ENCODE measurements around the gene EIF4EBP3. TPM values are rescaled to one million over a fixed set of nuclear protein-coding genes. Genes with fewer than 3 reads are reported as not detected.

EIF4EBP3 gene
- total and polyA plus RNA-seq, 9 of the 15 experiments (the other 6 are each of a cell fraction or from before 2014, with no cell fraction given): 1.3 to 7.5 (median 3.8) TPM

GRCh38 chr5:140567136-140567818, 19.8 kb downstream of the EIF4EBP3 start:
- CTCF ChIA-PET (ENCODE audit: low intra/inter-chr PET ratio): no interaction called here
- no peaks in the 10 kb centered on the region for H4K20me1 ChIP-seq (replicated peaks; ENCODE audit: control insufficient read depth, insufficient read depth, low read length)
- POLR2A ChIA-PET: interaction anchor here (0.5 to 1.0 kb wide), 3 partner anchors 35 to 106 kb away, joined by 3 read pairs; partner anchors contain the start of genes IK and NDUFA2
- DNase-seq (ENCODE audit: extremely low read depth in 1 of 4, low spot score in 3 of 4) (peak in 1 of 4 experiments; percentile 16), ATAC-seq (no peak), FAIRE-seq (no peak)
- H3K4me3 ChIP-seq: no peak overlapping the region
- peaks cover 42% of the 10 kb centered on the region for H3K36me3 ChIP-seq (ENCODE audit: control insufficient read depth, insufficient read depth, low read length)
- H3K9ac ChIP-seq (ENCODE audit: insufficient read depth in 1 of 2, low read depth in 2 of 2, low read length in 2 of 2): peak overlapping the region in 1 of 2 experiments; percentile 93; a peak in 2 of 4 replicates
- no TSS peak for BruUV-seq (replicated peaks)
- WGBS (ENCODE audit: insufficient coverage, low coverage, missing lambda C conversion rate): 81% methylated on average over 19 of the region's 22 CpGs
- no peaks in the 10 kb centered on the region for H3K9me3 ChIP-seq (replicated peaks; ENCODE audit: control insufficient read depth, insufficient read depth, low read depth, low read length)
- no peak overlapping the region; the same call in 2 of the 3 replicates for H3K27ac ChIP-seq (ENCODE audit: extremely low read depth, low read depth, low read length)
- TF ChIP-seq FOXK1 (CRISPR knock-in tag; IDR thresholded peaks at IDR 0.05; ENCODE audit: borderline replicate concordance) (no peak), CBFA2T2 (conservative IDR thresholded peaks at IDR 0.05) (peak; percentile 50; the same call in 1 of the 2 replicates), DPF2 (IDR thresholded peaks at IDR 0.05) (no peak), RBFOX2 (IDR thresholded peaks at IDR 0.05; ENCODE audit: low read depth, low read length) (peak; percentile 42), CREBBP (IDR thresholded peaks at IDR 0.05; ENCODE audit: low read depth, low read length) (no peak), ZNF239 (CRISPR knock-in tag; IDR thresholded peaks at IDR 0.05) (no peak), TCF3 (CRISPR knock-in tag; IDR thresholded peaks at IDR 0.05) (peak; percentile 28; the same call in 1 of the 2 replicates), POLR2G (IDR thresholded peaks at IDR 0.05; ENCODE audit: low read depth, low read length) (0 out of 2 replicates have a peak, but pooled peaks have one; percentile 32), ZBTB7A (IDR thresholded peaks at IDR 0.05; ENCODE audit: borderline replicate concordance, control insufficient read depth, low read depth, low read length) (no peak), CBFA2T3 (IDR thresholded peaks at IDR 0.05) (peak; percentile 52; the same call in 1 of the 2 replicates), THAP7 (CRISPR knock-in tag; IDR thresholded peaks at IDR 0.05) (no peak), HDAC8 (tag; IDR thresholded peaks at IDR 0.05) (no peak), TEAD2 (tag; IDR thresholded peaks at IDR 0.05) (no peak), TFAP4 (CRISPR knock-in tag; IDR thresholded peaks at IDR 0.05; ENCODE audit: borderline replicate concordance) (0 out of 2 replicates have a peak, but pooled peaks have one; percentile 32), POLR2AphosphoS5 (IDR thresholded peaks at IDR 0.05; ENCODE audit: control insufficient read depth, insufficient read depth, low read depth, low read length) (no peak), KAT8 (IDR thresholded peaks at IDR 0.05; ENCODE audit: low read depth) (no peak), NFIC (IDR thresholded peaks at IDR 0.05) (peak; percentile 89), ZNF507 (tag; conservative IDR thresholded peaks at IDR 0.05) (no peak), ZBTB33 (CRISPR knock-in tag; IDR thresholded peaks at IDR 0.05) (peak; percentile 93)
- H3K79me2 ChIP-seq (ENCODE audit: control insufficient read depth, insufficient read depth, low read length): peaks cover 36% of the 10 kb centered on the region
- no peaks in the 10 kb centered on the region for H3K27me3 ChIP-seq (ENCODE audit: control insufficient read depth in 2 of 2, insufficient read depth in 2 of 2, low read length in 2 of 2)
- H3K4me1 ChIP-seq (replicated peaks in 1 of 2; ENCODE audit: control insufficient read depth in 2 of 2, insufficient read depth in 2 of 2, low read length in 2 of 2): peaks cover 26 to 38% of the 10 kb centered on the region in 2 experiments
- no peak overlapping the region for H3K4me2 ChIP-seq (ENCODE audit: insufficient read depth, low read length)
- H3K9me1 ChIP-seq (ENCODE audit: control insufficient read depth, insufficient read depth, low read length): no peaks in the 10 kb centered on the region
- in situ Hi-C loops (cut with MboI): loop anchor here (5.0 kb wide), 1 partner anchor 75 kb away; no protein-coding TSS in a partner anchor
- intact Hi-C loops (cut with micrococcal nuclease): no loop called here
- H2AFZ ChIP-seq (ENCODE audit: low read depth, low read length): no peak overlapping the region
